Activated naive CD4-positive, alpha-beta T cell (primary cell): ENCODE measurements around the gene EPN2.
"Not testable (repeated sequence)": the region's sequence is repeated elsewhere in the genome, so short reads cannot be mapped to it uniquely, and the experiment has no call there.

ENCODE experiments used
- DNase-seq, 4 experiments: peaks; one replicate each; lab custom pipeline; 2025; lab: John Stamatoyannopoulos, UW

EPN2 gene

GRCh38 chr17:19237139-19237388 is at the start of gene EPN2:
Gene EPN2 (plus strand): TSS chr17:19237366. CDS start chr17:19283120, 45,754 bp downstream.
- DNase-seq: not testable (repeated sequence)

GRCh38 chr17:19187883-19188869 is 49.0 kb upstream of the EPN2 start:
- DNase-seq: not testable (repeated sequence)

GRCh38 chr17:19188870-19189708 is 48.1 kb upstream of the EPN2 start:
- DNase-seq: not testable (repeated sequence)

- not testable (repeated sequence) for DNase-seq
Observed at GRCh38 chr17:19189781-19190405, 47.3 kb upstream of the EPN2 start.

GRCh38 chr17:19196382-19197204 is 40.6 kb upstream of the EPN2 start:
- DNase-seq: not testable (repeated sequence)

- not testable (repeated sequence) for DNase-seq
Observed at GRCh38 chr17:19202448-19202847, 34.7 kb upstream of the EPN2 start.

GRCh38 chr17:19203429-19203828 is 33.7 kb upstream of the EPN2 start:
- not testable (repeated sequence) for DNase-seq

GRCh38 chr17:19215074-19215860 is 21.9 kb upstream of the EPN2 start:
- DNase-seq: not testable (repeated sequence)

GRCh38 chr17:19216148-19216926 is 20.8 kb upstream of the EPN2 start:
- DNase-seq: not testable (repeated sequence)

- DNase-seq: not testable (repeated sequence)
Observed at GRCh38 chr17:19218914-19219313, 18.3 kb upstream of the EPN2 start.

GRCh38 chr17:19219384-19219783 is 17.8 kb upstream of the EPN2 start:
- not testable (repeated sequence) for DNase-seq

GRCh38 chr17:19220195-19220594 is 17.0 kb upstream of the EPN2 start:
- DNase-seq: not testable (repeated sequence)

- DNase-seq: not testable (repeated sequence)
Observed at GRCh38 chr17:19226610-19227588, 10.3 kb upstream of the EPN2 start.

- not testable (repeated sequence) for DNase-seq
Observed at GRCh38 chr17:19234676-19235075, 2.5 kb upstream of the EPN2 start.

- not testable (repeated sequence) for DNase-seq
Observed at GRCh38 chr17:19236351-19237138, 621 bp upstream of the EPN2 start.

GRCh38 chr17:19237389-19238166 is 412 bp downstream of the EPN2 start:
- peak in 1 of 4 experiments; percentile 16 for DNase-seq

GRCh38 chr17:19238167-19238505 is 970 bp downstream of the EPN2 start:
- no peak for DNase-seq
